CD14-positive monocyte (primary cell): Measurements from ENCODE around the gene POLDIP2. TPM values are rescaled to one million over a fixed set of nuclear protein-coding genes. Genes with fewer than 3 reads are reported as not detected.

ENCODE experiments used
- DNase-seq, 3 donors: peaks; one replicate each; pipeline ENCODE4 v3.0.0-alpha.2; 2011 to 2022
- H2AFZ ChIP-seq: 2 replicates; pipeline ENCODE4 v1.6.0; 2012; ENCODE audit warnings: mild to moderate bottlenecking, low read depth, low read length, inconsistent platforms; ENCODE audit not compliant: insufficient read depth, poor library complexity, severe bottlenecking
- H3K27ac ChIP-seq, 2 donors: 1 replicate in 1 of 2; 2 replicates in 1 of 2; pipeline ENCODE4 v1.5.1; 2012 to 2013; ENCODE audit warnings: low read length in 2 of 2, control low read depth in 1 of 2, inconsistent platforms in 1 of 2, low read depth in 1 of 2, mild to moderate bottlenecking in 1 of 2
- H3K27me3 ChIP-seq, 2 donors: one replicate each; pipeline versions ENCODE4 v1.6.0 to v1.6.1; 2011 to 2013; ENCODE audit warnings: low read length in 2 of 2; ENCODE audit not compliant: control insufficient read depth in 2 of 2, insufficient read depth in 2 of 2
- H3K36me3 ChIP-seq, 2 donors: replicated peaks in 1 of 2; 1 replicate in 1 of 2; 2 replicates in 1 of 2; pipeline versions ENCODE4 v1.5.1 to v1.6.1; 2012 to 2013; ENCODE audit warnings: low read length in 2 of 2, control low read depth in 1 of 2, inconsistent platforms in 1 of 2, mild to moderate bottlenecking in 1 of 2; ENCODE audit not compliant: insufficient read depth in 2 of 2, control insufficient read depth in 1 of 2
- H3K4me1 ChIP-seq, 2 donors: 1 replicate in 1 of 2; 2 replicates in 1 of 2; pipeline versions ENCODE4 v1.5.1 to v1.6.1; 2012 to 2013; ENCODE audit warnings: low read length in 2 of 2, control low read depth in 1 of 2, inconsistent platforms in 1 of 2, mild to moderate bottlenecking in 1 of 2, moderate library complexity in 1 of 2; ENCODE audit not compliant: insufficient read depth in 2 of 2, control insufficient read depth in 1 of 2
- H3K4me2 ChIP-seq: replicated peaks from 2 replicates; pipeline ENCODE3; 2012; ENCODE audit warnings: low read length, moderate library complexity, mild to moderate bottlenecking; ENCODE audit not compliant: poor library complexity, severe bottlenecking; ENCODE audit errors: extremely low read depth
- H3K4me3 ChIP-seq, 3 experiments: fragments of 200-600 bp in 1 of 3; sonication (generic) in 1 of 3; replicated peaks in 1 of 3; 1 replicate in 2 of 3; 2 replicates in 1 of 3; pipeline ENCODE4 v1.5.1; 2011 to 2013; ENCODE audit warnings: low read length in 3 of 3, mild to moderate bottlenecking in 3 of 3, control low read depth in 2 of 3, low read depth in 2 of 3, inconsistent platforms in 1 of 3, moderate library complexity in 1 of 3
- H3K79me2 ChIP-seq: 2 replicates; pipeline ENCODE4 v1.6.0; 2012; ENCODE audit warnings: mild to moderate bottlenecking, control low read depth, inconsistent platforms, low read length, moderate library complexity; ENCODE audit not compliant: insufficient read depth
- H3K9ac ChIP-seq: 2 replicates; pipeline ENCODE4 v1.6.0; 2017; ENCODE audit warnings: low read length, mild to moderate bottlenecking; ENCODE audit not compliant: insufficient read depth, poor library complexity, severe bottlenecking
- H3K9me3 ChIP-seq, 2 donors: replicated peaks in 1 of 2; 1 replicate in 1 of 2; 2 replicates in 1 of 2; pipeline versions ENCODE4 v1.5.1 to v1.6.1; 2012 to 2013; ENCODE audit warnings: low read length in 2 of 2, control low read depth in 1 of 2; ENCODE audit not compliant: control insufficient read depth in 1 of 2, insufficient read depth in 1 of 2
- H4K20me1 ChIP-seq: 2 replicates; pipeline ENCODE4 v1.6.0; 2012; ENCODE audit warnings: mild to moderate bottlenecking, low read length, control low read depth, moderate library complexity; ENCODE audit not compliant: insufficient read depth
- H3K27ac Mint-ChIP-seq, 7 donors: one replicate each; pipeline ENCODE4 v1.8.0; 2020; ENCODE audit warnings: mild to moderate bottlenecking in 7 of 7, mixed read lengths in 7 of 7, moderate library complexity in 6 of 7, inconsistent platforms in 2 of 7
- H3K27me3 Mint-ChIP-seq, 3 donors: one replicate each; pipeline ENCODE4 v1.8.0; 2021 to 2022; ENCODE audit warnings: low read depth in 3 of 3, mild to moderate bottlenecking in 3 of 3, mixed read lengths in 3 of 3, moderate library complexity in 3 of 3, inconsistent platforms in 1 of 3
- H3K36me3 Mint-ChIP-seq, 2 donors: one replicate each; pipeline ENCODE4 v1.8.0; 2020; ENCODE audit warnings: mixed read lengths in 2 of 2, inconsistent platforms in 1 of 2, mild to moderate bottlenecking in 1 of 2
- H3K4me1 Mint-ChIP-seq: one replicate; pipeline ENCODE4 v1.8.0; 2020; ENCODE audit warnings: mild to moderate bottlenecking, mixed read lengths
- H3K4me3 Mint-ChIP-seq, 2 donors: one replicate each; pipeline ENCODE4 v1.8.0; 2020; ENCODE audit warnings: mild to moderate bottlenecking in 2 of 2, mixed read lengths in 2 of 2, moderate library complexity in 1 of 2
- H3K9me3 Mint-ChIP-seq, 7 donors: one replicate each; pipeline ENCODE4 v1.8.0; 2020 to 2022; ENCODE audit warnings: mixed read lengths in 7 of 7, mild to moderate bottlenecking in 6 of 7, moderate library complexity in 6 of 7, inconsistent platforms in 2 of 7
- WGBS: methylation state at CpG from one replicate; pipeline ENCODE4 v1.1.5; 2013; ENCODE audit warnings: missing lambda C conversion rate; ENCODE audit not compliant: insufficient coverage; 5-methylcytosine and 5-hydroxymethylcytosine counted together
- intact Hi-C, 2 donors: fragments of 100-400 bp; cut with micrococcal nuclease; formaldehyde crosslinking; loops; one replicate each; pipeline versions ENCODE4 v1.15.0 to v1.15.1; 2023
- polyA plus RNA-seq, 3 donors: library from polyadenylated mRNA; depleted of rRNA in 1 of 3; unstranded in 2 of 3; stranded (reverse) in 1 of 3; fragments of 300-500 nt in 2 of 3; fragments of >200 nt in 1 of 3; fragmentation: Illumina TruSeq in 2 of 3; gene quantifications; 1 replicate in 2 of 3; 2 replicates in 1 of 3; pipeline ENCODE4 v1.2.3, GENCODE V29; 2012 to 2021
- TF ChIP-seq, protein P1 (sequence below): fragments of 200-600 bp; IDR thresholded peaks from one replicate; pipeline ENCODE4 v1.8.0; 2022; ENCODE audit warnings: antibody characterized with exemption, mild to moderate bottlenecking

The POLDIP2 gene
- polyA plus RNA-seq, 3 donors = 31.5 to 76.9 (median 72.4) TPM

GRCh38 chr17:28388106-28388505 is 30.8 kb upstream of the POLDIP2 start:
- Histone ChIP-seq H3K4me2 (no peak overlapping the region), H3K9ac (no peak overlapping the region), H3K79me2 (no peaks in the 10 kb centered on the region), H2AFZ (no peak overlapping the region), H3K9me3 (no peaks in the 10 kb centered on the region), H3K27ac (no peak overlapping the region), H4K20me1 (no peaks in the 10 kb centered on the region), H3K36me3 (peaks cover 17 to 36% of the 10 kb centered on the region in 2 donors), H3K4me3 (no peak overlapping the region), H3K4me1 (peaks cover 16 to 19% of the 10 kb centered on the region in 2 donors), H3K27me3 (peaks cover 0 to 3% of the 10 kb centered on the region in 2 donors)
- intact Hi-C loops = no loop called here
- TF ChIP-seq, protein P1, sequence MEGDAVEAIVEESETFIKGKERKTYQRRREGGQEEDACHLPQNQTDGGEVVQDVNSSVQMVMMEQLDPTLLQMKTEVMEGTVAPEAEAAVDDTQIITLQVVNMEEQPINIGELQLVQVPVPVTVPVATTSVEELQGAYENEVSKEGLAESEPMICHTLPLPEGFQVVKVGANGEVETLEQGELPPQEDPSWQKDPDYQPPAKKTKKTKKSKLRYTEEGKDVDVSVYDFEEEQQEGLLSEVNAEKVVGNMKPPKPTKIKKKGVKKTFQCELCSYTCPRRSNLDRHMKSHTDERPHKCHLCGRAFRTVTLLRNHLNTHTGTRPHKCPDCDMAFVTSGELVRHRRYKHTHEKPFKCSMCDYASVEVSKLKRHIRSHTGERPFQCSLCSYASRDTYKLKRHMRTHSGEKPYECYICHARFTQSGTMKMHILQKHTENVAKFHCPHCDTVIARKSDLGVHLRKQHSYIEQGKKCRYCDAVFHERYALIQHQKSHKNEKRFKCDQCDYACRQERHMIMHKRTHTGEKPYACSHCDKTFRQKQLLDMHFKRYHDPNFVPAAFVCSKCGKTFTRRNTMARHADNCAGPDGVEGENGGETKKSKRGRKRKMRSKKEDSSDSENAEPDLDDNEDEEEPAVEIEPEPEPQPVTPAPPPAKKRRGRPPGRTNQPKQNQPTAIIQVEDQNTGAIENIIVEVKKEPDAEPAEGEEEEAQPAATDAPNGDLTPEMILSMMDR = no peak
- no peak overlapping the region for H3K4me3 Mint-ChIP-seq
- WGBS = 98% methylated on average over 11 of the region's 11 CpGs
- peaks cover 0 to 2% (median 0%) of the 10 kb centered on the region in 7 donors for H3K9me3 Mint-ChIP-seq
- DNase-seq = no peak
- peaks cover 21% of the 10 kb centered on the region for H3K4me1 Mint-ChIP-seq
- H3K36me3 Mint-ChIP-seq = peaks cover 37 to 39% of the 10 kb centered on the region in 2 donors
- H3K27ac Mint-ChIP-seq = no peak overlapping the region
- peaks cover 1 to 18% (median 8%) of the 10 kb centered on the region in 3 donors for H3K27me3 Mint-ChIP-seq

DNA sequence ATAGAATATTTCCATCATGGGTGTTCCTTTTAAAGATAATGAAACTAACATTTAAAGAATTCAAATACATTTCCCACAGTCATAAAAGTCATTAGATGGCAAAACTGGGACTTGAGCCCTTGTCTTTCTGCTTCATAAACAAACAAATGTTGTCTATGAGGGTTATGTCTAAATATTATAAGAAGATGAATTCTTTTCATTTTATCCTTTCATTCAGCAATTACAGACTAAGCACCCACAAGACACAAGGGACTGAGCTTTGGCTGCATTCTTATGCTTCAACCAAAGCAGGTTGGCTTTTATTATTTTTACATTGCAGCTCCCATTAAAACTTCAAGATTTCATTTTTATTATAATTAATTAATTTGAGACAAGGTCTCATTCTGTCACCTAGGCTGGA is 29.1 kb upstream of the POLDIP2 start:
- Histone ChIP-seq H2AFZ (no peak overlapping the region), H3K27me3 (peaks cover 2 to 12% of the 10 kb centered on the region in 2 donors), H3K9ac (no peak overlapping the region), H3K4me1 (peaks cover 16 to 23% of the 10 kb centered on the region in 2 donors), H4K20me1 (no peaks in the 10 kb centered on the region), H3K4me3 (no peak overlapping the region), H3K4me2 (no peak overlapping the region), H3K27ac (no peak overlapping the region), H3K9me3 (no peaks in the 10 kb centered on the region), H3K36me3 (peaks cover 11 to 27% of the 10 kb centered on the region in 2 donors), H3K79me2 (no peaks in the 10 kb centered on the region)
- Mint-ChIP-seq H3K4me3 (no peak overlapping the region), H3K36me3 (peaks cover 33 to 40% of the 10 kb centered on the region in 2 donors), H3K27me3 (peaks cover 11 to 34% (median 21%) of the 10 kb centered on the region in 3 donors), H3K4me1 (peaks cover 28% of the 10 kb centered on the region), H3K9me3 (peaks cover 0 to 5% (median 0%) of the 10 kb centered on the region in 7 donors), H3K27ac (no peak overlapping the region)
- intact Hi-C loops = no loop called here
- TF ChIP-seq, protein P1 = no peak
- no peak for DNase-seq
